H54 (cell line): ENCODE results near the gene RAD51AP2.

ENCODE experiments used
- DNase-seq: peaks from one replicate; pipeline ENCODE4 v3.0.0; 2011; ENCODE audit warnings: low spot score, mixed read lengths; ENCODE audit not compliant: insufficient read length
- FAIRE-seq: peaks from 3 replicates; lab custom pipeline; 2011; peaks lifted over from hg19 to GRCh38; lab: Jason Lieb, UNC
- POLR2A ChIP-seq: IDR thresholded peaks from 2 replicates; pipeline ENCODE4 v1.6.1; 2011; ENCODE audit warnings: low read depth, mild to moderate bottlenecking, low read length

RAD51AP2 gene

GRCh38 chr2:17470855-17471641, 47.2 kb downstream of the RAD51AP2 start:
- no peak for TF ChIP-seq POLR2A
- FAIRE-seq (no peak), DNase-seq (no peak)

GRCh38 chr2:17461087-17461475, 57.2 kb downstream of the RAD51AP2 start:
- FAIRE-seq = no peak
- no peak for DNase-seq
- TF ChIP-seq POLR2A = no peak
